Muscle layer of duodenum (tissue), 2 donors: ENCODE results near the gene KIF18A.
"Not testable (repeated sequence)": the region's sequence is repeated elsewhere in the genome, so short reads cannot be mapped to it uniquely, and the experiment has no call there.

Experiments
- H3K27ac ChIP-seq: one replicate; pipeline ENCODE4 v1.7.0; 2013; ENCODE audit warnings: mild to moderate bottlenecking, low read length
- H3K27me3 ChIP-seq: one replicate; pipeline ENCODE4 v1.7.0; 2013; ENCODE audit warnings: low read depth, mild to moderate bottlenecking, control low read depth, low read length
- H3K36me3 ChIP-seq, 2 donors: one replicate each; pipeline ENCODE4 v1.7.0; 2013; ENCODE audit warnings: low read length in 2 of 2, control low read depth in 1 of 2, mild to moderate bottlenecking in 1 of 2; ENCODE audit not compliant: insufficient read depth in 2 of 2, control insufficient read depth in 1 of 2
- H3K4me1 ChIP-seq, 2 donors: one replicate each; pipeline ENCODE4 v1.7.0; 2013; ENCODE audit warnings: low read length in 2 of 2, mild to moderate bottlenecking in 2 of 2, control low read depth in 1 of 2, moderate library complexity in 1 of 2; ENCODE audit not compliant: insufficient read depth in 2 of 2, control insufficient read depth in 1 of 2
- H3K4me3 ChIP-seq, 2 donors: one replicate each; pipeline ENCODE4 v1.7.0; 2013; ENCODE audit warnings: low read length in 2 of 2, low read depth in 1 of 2, mild to moderate bottlenecking in 1 of 2
- H3K9me3 ChIP-seq, 2 donors: one replicate each; pipeline ENCODE4 v1.7.0; 2013; ENCODE audit warnings: low read length in 2 of 2, control low read depth in 1 of 2, mild to moderate bottlenecking in 1 of 2; ENCODE audit not compliant: control insufficient read depth in 1 of 2
- donor health status: healthy.

The KIF18A gene

DNA sequence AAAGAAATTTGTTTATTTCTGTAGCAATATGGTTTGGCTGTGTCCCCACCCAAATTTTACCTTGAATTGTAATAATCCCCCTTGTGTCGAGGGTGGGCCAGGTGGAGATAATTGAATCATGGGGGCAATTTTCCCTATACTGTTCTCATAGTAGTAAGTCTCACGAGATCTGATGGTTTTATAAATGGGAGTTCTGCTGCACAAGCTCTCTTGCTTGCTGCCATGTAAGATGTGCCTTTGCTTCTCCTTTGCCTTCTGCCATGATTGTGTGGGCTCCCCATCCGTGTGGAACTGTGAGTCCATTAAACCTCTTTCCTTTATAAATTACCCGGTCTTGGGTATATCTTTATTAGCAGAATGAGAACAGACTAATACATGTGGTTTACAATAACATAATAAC, 28.2 kb upstream of the KIF18A start:
- peaks cover 3 to 14% of the 10 kb centered on the region in 2 donors for H3K36me3 ChIP-seq
- not testable (repeated sequence) for H3K4me3 ChIP-seq, H3K27me3 ChIP-seq, H3K27ac ChIP-seq, H3K4me1 ChIP-seq
- H3K9me3 ChIP-seq = peaks cover 5 to 13% of the 10 kb centered on the region in 2 donors

DNA sequence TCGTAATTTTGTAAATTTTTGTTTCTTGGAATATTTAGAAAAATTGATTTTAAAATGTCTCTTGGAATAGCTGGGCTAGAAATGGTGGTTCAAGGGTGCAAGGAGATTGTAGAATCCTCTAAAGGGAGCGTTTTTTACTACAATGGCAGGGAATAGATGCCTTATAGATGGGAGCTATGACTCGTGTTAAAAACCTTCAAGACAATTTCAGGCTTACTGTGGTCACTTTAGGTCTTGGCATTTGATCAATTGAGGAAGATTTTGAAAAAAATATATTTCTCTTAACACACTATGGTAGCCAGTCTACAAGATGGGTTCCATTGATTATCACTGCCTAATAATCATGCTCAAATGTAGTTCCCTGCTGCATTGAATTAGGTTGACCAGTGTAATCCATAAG, 25.2 kb upstream of the KIF18A start:
- Histone ChIP-seq H3K4me3 (no peak overlapping the region), H3K27me3 (no peaks in the 10 kb centered on the region), H3K36me3 (peaks cover 3 to 7% of the 10 kb centered on the region in 2 donors), H3K27ac (no peak overlapping the region), H3K9me3 (no peaks in the 10 kb centered on the region), H3K4me1 (no peaks in the 10 kb centered on the region)

DNA sequence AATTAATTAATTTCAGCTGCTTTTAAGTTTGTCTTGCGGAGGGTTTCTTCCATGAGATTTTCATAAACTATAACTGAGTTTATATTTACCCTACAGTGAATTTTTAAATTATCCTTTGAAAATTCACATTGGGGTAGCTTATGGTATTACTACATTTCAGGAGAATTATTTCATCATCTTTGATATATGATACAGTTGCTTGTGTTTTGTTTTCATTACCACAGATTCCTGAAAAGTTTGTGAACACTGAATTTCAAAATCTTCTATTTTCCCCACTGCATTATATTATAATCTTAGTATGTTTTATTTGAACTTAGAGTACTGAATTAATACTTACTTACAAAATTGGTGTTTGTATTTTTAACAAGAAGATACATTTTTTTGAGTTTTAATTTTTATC, 24.6 kb upstream of the KIF18A start:
- Histone ChIP-seq H3K9me3 (no peaks in the 10 kb centered on the region), H3K27me3 (no peaks in the 10 kb centered on the region), H3K4me3 (no peak overlapping the region), H3K4me1 (no peaks in the 10 kb centered on the region), H3K36me3 (peaks cover 3 to 7% of the 10 kb centered on the region in 2 donors), H3K27ac (no peak overlapping the region)

DNA sequence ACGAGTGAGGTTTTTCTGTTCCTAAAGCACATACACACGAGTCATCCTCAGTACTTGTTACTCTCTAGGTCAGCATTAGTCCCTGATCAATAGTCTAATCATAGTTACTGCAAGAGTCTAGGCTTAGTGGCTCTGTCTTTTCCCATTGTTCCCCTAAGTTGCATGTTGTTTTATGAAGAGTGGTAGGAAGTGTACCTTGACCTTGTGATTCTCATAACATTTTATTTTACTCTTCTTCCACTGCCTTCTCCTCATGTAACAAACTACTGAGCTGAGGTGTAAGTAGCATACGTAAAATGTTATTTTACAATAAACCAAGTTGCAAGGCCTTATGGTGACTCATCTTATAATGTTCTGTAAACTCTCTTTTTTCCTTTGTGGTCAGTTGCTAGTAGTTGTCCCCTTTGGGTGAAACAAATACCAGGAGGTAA, 15.2 kb upstream of the KIF18A start:
- no peaks in the 10 kb centered on the region for H3K9me3 ChIP-seq
- H3K36me3 ChIP-seq = peaks cover 0 to 5% of the 10 kb centered on the region in 2 donors
- no peak overlapping the region for H3K4me3 ChIP-seq
- H3K27ac ChIP-seq = no peak overlapping the region
- peaks cover 0 to 2% of the 10 kb centered on the region in 2 donors for H3K4me1 ChIP-seq
- H3K27me3 ChIP-seq = no peaks in the 10 kb centered on the region

DNA sequence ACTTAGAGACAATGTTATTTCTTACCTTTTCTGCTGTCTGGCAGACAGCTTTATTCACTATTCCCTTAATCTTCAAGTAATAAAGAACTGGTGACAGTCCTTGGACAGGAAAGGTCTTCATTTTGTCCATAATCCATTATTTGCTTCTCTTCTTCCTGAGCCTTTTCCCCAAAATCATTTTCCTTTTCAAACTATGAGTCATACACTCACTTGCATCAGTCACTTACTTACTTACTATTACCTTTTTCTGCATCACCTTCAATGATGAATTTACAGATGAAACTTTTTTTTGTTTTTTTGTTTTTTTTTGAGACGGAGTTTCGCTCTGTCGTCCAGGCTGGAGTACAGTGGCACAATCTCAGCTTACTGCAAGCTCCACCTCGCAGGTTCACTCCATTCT, 9.8 kb upstream of the KIF18A start:
- H3K9me3 ChIP-seq = no peaks in the 10 kb centered on the region
- H3K36me3 ChIP-seq = peaks cover 0 to 12% of the 10 kb centered on the region in 2 donors
- H3K27ac ChIP-seq = no peak overlapping the region
- peaks cover 0 to 4% of the 10 kb centered on the region in 2 donors for H3K4me1 ChIP-seq
- H3K4me3 ChIP-seq = no peak overlapping the region
- H3K27me3 ChIP-seq = no peaks in the 10 kb centered on the region

DNA sequence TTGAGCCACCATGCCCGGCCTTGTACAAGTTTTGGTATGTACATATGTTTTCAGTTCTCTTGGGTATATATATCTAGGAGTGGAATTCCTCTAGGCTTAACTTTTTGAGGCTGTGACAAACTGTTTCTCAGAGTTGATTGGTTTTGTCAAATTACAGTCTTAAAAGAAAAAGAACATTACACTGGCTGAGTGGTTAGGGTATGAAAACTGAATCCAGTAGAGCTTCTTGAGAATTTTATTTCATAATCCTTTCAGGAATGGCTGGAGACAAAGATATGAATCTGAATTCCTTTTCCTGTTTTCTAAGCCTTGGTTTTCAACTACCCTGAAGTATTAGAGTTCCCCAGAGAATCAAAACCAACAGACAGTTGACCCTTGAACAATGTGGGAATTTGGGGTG, 6.8 kb upstream of the KIF18A start:
- H3K36me3 ChIP-seq = peaks cover 0 to 18% of the 10 kb centered on the region in 2 donors

DNA sequence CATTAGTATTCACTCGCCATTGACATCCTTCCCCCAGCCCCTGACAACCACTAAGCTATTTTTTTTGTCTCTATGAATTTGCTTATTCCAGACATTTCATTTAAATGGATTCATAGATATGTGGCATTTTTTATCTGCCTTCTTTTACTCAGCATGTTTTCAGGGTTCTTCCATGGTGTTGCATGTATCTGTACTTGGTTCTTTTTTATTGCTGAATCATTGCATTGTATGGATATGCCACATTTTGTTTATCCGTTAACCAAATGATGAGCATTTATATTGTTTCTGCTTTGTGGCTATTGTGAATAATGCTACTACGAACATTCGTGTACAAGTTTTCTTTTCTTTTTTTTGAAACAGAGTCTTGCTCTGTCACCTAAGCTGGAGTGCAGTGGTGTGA, 6.2 kb upstream of the KIF18A start:
- Histone ChIP-seq H3K36me3 (peaks cover 0 to 18% of the 10 kb centered on the region in 2 donors), H3K4me3 (no peak overlapping the region), H3K27me3 (no peaks in the 10 kb centered on the region), H3K27ac (no peak overlapping the region), H3K9me3 (no peaks in the 10 kb centered on the region), H3K4me1 (peaks cover 8 to 33% of the 10 kb centered on the region in 2 donors)

More for the DNA sequence above, 6.8 kb upstream of the KIF18A start:
- Histone ChIP-seq H3K9me3 (no peaks in the 10 kb centered on the region), H3K4me1 (peaks cover 2 to 27% of the 10 kb centered on the region in 2 donors), H3K4me3 (no peak overlapping the region), H3K27ac (no peak overlapping the region), H3K27me3 (no peaks in the 10 kb centered on the region)

DNA sequence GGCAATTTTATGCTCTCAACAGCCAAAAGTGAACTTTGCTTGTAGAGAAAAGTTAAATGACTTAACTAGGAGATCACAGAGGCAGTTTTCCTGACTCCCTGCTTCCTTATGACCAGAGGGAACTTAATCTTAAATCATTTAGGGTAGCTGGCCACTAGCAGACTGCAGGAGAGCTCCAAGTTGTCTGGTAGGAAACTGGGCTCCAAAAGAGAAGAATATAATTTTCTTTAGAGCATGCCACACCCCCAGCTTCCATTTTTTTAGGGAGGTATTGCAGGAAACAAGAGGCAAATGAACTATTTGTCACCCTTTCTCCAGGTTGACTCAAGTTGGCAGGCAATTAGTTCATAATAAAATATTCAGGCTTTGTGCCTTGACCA, 2.9 kb upstream of the KIF18A start:
- Histone ChIP-seq H3K4me3 (peak overlapping the region; percentile 75 to 96), H3K36me3 (peaks cover 0 to 27% of the 10 kb centered on the region in 2 donors), H3K27me3 (no peaks in the 10 kb centered on the region), H3K4me1 (peaks cover 13 to 43% of the 10 kb centered on the region in 2 donors), H3K27ac (peak overlapping the region; percentile 95), H3K9me3 (no peaks in the 10 kb centered on the region)

DNA sequence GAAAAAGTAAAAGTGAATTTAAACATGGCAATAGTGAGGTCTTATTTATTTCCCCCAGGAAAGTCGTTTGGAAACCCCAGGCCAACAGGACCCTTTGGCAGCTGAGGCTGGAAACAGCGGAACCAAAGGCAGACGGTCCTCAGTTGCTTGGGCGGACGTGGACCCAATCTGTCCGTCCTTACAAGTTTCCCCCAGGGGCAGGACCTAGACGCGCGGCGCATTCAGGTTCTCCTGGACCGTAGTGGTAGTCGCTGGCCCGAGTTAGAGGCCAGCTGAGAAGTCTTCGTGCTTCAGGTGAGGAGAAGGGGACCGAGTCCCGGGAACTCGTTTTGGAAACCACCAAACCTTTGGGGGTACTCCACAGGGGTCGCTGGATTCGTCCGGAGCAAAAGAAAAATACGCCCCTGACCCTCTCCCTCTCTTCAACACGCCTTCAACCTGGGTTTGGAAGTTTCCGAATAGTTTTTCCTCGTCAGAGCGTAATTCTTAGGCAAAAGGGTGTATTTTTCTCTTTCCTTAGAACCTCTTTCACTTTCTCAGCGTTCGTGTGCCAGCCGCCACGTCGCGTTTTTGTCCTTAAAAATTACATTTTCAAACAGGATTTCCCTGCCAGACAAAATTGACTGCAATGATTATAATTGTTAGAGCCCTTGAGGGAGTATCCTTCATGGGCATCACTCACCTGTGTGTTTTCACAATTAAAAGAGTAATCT, 2.3 kb upstream of the KIF18A start:
- H3K9me3 ChIP-seq = no peaks in the 10 kb centered on the region
- peaks cover 0 to 24% of the 10 kb centered on the region in 2 donors for H3K36me3 ChIP-seq
- no peaks in the 10 kb centered on the region for H3K27me3 ChIP-seq
- peaks cover 13 to 43% of the 10 kb centered on the region in 2 donors for H3K4me1 ChIP-seq
- H3K4me3 ChIP-seq = peak overlapping the region; percentile 75 to 96
- H3K27ac ChIP-seq = peak overlapping the region; percentile 95

DNA sequence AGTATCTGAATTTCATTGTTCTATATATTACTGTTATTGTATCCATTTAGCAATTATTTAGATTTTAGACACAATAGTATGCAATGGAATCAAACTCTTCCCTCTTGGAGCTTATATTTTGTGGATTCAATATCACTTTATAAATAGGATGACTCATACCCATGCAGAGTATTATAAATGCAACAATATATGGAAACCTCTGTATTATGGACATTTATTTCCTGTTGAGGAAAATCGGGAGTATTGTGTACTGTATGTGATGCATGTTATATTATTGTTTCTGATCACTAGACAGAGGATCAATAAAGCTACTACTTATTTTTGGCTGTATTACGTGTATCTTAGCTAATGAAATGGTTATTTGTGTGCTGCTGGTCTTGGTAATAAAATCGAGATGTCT, 1.0 kb upstream of the KIF18A start:
- Histone ChIP-seq H3K9me3 (no peaks in the 10 kb centered on the region), H3K27ac (peak overlapping the region; percentile 89), H3K27me3 (no peaks in the 10 kb centered on the region), H3K36me3 (peaks cover 0 to 19% of the 10 kb centered on the region in 2 donors), H3K4me1 (peaks cover 13 to 43% of the 10 kb centered on the region in 2 donors), H3K4me3 (peak overlapping the region; percentile 80 to 95)

DNA sequence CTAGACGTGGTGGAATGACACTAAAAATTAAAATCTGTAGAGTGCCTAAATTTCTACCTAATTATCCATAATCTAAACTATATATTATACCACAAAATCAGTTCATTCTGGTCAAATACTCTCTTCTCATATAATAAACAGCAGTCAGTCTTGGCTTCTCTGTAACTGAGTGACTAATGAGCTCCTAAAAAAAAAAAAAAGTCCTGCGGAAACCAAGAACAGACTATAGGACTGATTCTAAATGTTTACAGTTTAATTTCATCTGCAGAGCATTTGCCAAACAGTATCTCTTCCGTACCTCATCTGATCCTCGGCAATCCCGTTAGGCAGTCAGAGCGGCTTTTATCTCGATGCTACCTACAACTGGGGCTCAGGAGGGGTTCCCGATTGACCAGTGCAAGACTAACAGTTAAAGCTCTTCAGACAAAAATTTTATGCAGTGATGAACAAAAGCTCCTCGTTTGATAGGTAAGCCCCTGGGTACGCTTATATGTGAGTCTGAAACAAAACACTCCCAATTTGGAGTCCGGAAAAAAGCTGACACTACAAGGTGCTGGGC, 686 bp downstream of the KIF18A start:
- H3K27ac ChIP-seq = peak overlapping the region; percentile 91
- peak overlapping the region; percentile 80 to 95 for H3K4me3 ChIP-seq
- no peaks in the 10 kb centered on the region for H3K9me3 ChIP-seq

More for the DNA sequence above, 686 bp downstream of the KIF18A start:
- H3K27me3 ChIP-seq = no peaks in the 10 kb centered on the region
- peaks cover 13 to 37% of the 10 kb centered on the region in 2 donors for H3K4me1 ChIP-seq
- peaks cover 0 to 16% of the 10 kb centered on the region in 2 donors for H3K36me3 ChIP-seq
